Stimulated activated CD8-positive, alpha-beta memory T cell treated with anti-CD3 and anti-CD28 coated beads, Interleukin-4, amount 100 ng/mL, for 24 hours (primary cell): ENCODE measurements around the gene SRRT.
A peak's percentile ranks its signal among the peaks of the same experiment; 100 is the strongest.
"Not testable (repeated sequence)": the region's sequence is repeated elsewhere in the genome, so short reads cannot be mapped to it uniquely, and the experiment has no call there.

ENCODE experiments used
- DNase-seq: peaks from one replicate; pipeline ENCODE4 v3.0.0-alpha.2; 2020; ENCODE audit warnings: low read depth

The SRRT gene

GRCh38 chr7:100874577-100875355 lies at the start of gene SRRT:
TSS of gene SRRT (plus strand) at chr7:100875103. CDS start at chr7:100875591, 488 bp downstream.
- peak; percentile 98 for DNase-seq

GRCh38 chr7:100825215-100825671 lies 49.7 kb upstream of the SRRT start:
- DNase-seq: no peak

- DNase-seq: no peak
These were observed 49.0 kb upstream of the SRRT start for GRCh38 chr7:100825751-100826513.

GRCh38 chr7:100826514-100827329 lies 48.2 kb upstream of the SRRT start:
- DNase-seq: no peak

- DNase-seq: no peak
These were observed 47.3 kb upstream of the SRRT start, which contains the start of gene EPHB4 for GRCh38 chr7:100827330-100828226. TSS of gene EPHB4 (minus strand) at chr7:100827523. CDS start at chr7:100827030, 493 bp downstream.

GRCh38 chr7:100829150-100829716 lies 45.7 kb upstream of the SRRT start:
- no peak for DNase-seq

- DNase-seq: no peak
These were observed 44.5 kb upstream of the SRRT start for GRCh38 chr7:100830396-100830795.

- DNase-seq: no peak
These were observed 42.6 kb upstream of the SRRT start for GRCh38 chr7:100832281-100832633.

- DNase-seq: no peak
These were observed 38.7 kb upstream of the SRRT start for GRCh38 chr7:100835903-100836811.

- no peak for DNase-seq
These were observed 38.1 kb upstream of the SRRT start for GRCh38 chr7:100836812-100837098.

- peak; percentile 75 for DNase-seq
These were observed 37.6 kb upstream of the SRRT start for GRCh38 chr7:100837099-100837836.

GRCh38 chr7:100839361-100839760 lies 35.5 kb upstream of the SRRT start:
- DNase-seq: no peak

GRCh38 chr7:100840470-100841100 lies 34.3 kb upstream of the SRRT start:
- no peak for DNase-seq

- DNase-seq: no peak
These were observed 27.5 kb upstream of the SRRT start for GRCh38 chr7:100847360-100847759.

GRCh38 chr7:100852048-100852872 lies 22.6 kb upstream of the SRRT start, which contains the start of gene SLC12A9:
TSS of gene SLC12A9 (plus strand) at chr7:100852713. CDS start at chr7:100854198, 1,485 bp downstream.
- DNase-seq: peak; percentile 82

- DNase-seq: no peak
These were observed 20.6 kb upstream of the SRRT start for GRCh38 chr7:100854146-100854895.

- not testable (repeated sequence) for DNase-seq
These were observed 20.0 kb upstream of the SRRT start for GRCh38 chr7:100854899-100855298.
